AG09319 (cell line): Measurements from ENCODE around the gene TBC1D8.

Experiments
- DNase-seq: peaks from one replicate; pipeline ENCODE4 v3.0.0-alpha.2; 2010; ENCODE audit warnings: low read depth; ENCODE audit errors: extremely low read depth
- CTCF ChIP-seq: IDR thresholded peaks from 2 replicates; pipeline ENCODE4 v1.5.1; 2011; ENCODE audit warnings: low read depth, mild to moderate bottlenecking, inconsistent platforms, low read length, moderate library complexity

Gene TBC1D8

GRCh38 chr2:101037161-101037755, 113.9 kb downstream of the TBC1D8 start:
- TF ChIP-seq CTCF, result no peak

GRCh38 chr2:101036562-101036961, 114.6 kb downstream of the TBC1D8 start:
- DNase-seq, result no peak

More at GRCh38 chr2:101037161-101037755, 113.9 kb downstream of the TBC1D8 start:
- DNase-seq, result no peak

GRCh38 chr2:101032084-101032776, 119.0 kb downstream of the TBC1D8 start:
- DNase-seq, result no peak
- TF ChIP-seq CTCF, result no peak

More at GRCh38 chr2:101036562-101036961, 114.6 kb downstream of the TBC1D8 start:
- TF ChIP-seq CTCF, result peak; percentile 58

GRCh38 chr2:101030866-101031554, 120.2 kb downstream of the TBC1D8 start:
- no peak for DNase-seq
- TF ChIP-seq CTCF, result no peak

- DNase-seq, result no peak
- TF ChIP-seq CTCF, result no peak
These were observed 123.3 kb downstream of the TBC1D8 start for GRCh38 chr2:101027852-101028251.

GRCh38 chr2:101026923-101027469, 124.2 kb downstream of the TBC1D8 start:
- no peak for DNase-seq
- no peak for TF ChIP-seq CTCF
